ENCODE results near the gene KCNG2. TPM values are rescaled to one million over a fixed set of nuclear protein-coding genes. Genes with fewer than 3 reads are reported as not detected.
A peak's percentile ranks its signal among the peaks of the same experiment; 100 is the strongest.

The KCNG2 gene
- total RNA-seq, 1 donor from 2014 or later: not detected

- peaks cover 42% of the 10 kb centered on the region for H3K36me3 Mint-ChIP-seq (ENCODE audit: unreplicated experiment)
- H3K9me3 Mint-ChIP-seq (ENCODE audit: unreplicated experiment): peaks cover 3% of the 10 kb centered on the region
- no peak overlapping the region for H3K4me3 Mint-ChIP-seq (ENCODE audit: unreplicated experiment)
- H3K27me3 Mint-ChIP-seq (ENCODE audit: unreplicated experiment): no peaks in the 10 kb centered on the region
- no peak overlapping the region for H3K27ac Mint-ChIP-seq (ENCODE audit: unreplicated experiment)
- peaks cover 3% of the 10 kb centered on the region for H3K4me1 Mint-ChIP-seq (ENCODE audit: unreplicated experiment)
- TF ChIP-seq CTCF (IDR thresholded peaks at IDR 0.05): no peak
- peak; percentile 83 for DNase-seq (ENCODE audit: extremely low spot score, unreplicated experiment)
Observed at GRCh38 chr18:79912994-79913831, 115.5 kb downstream of the KCNG2 start.

GRCh38 chr18:79914614-79915160 is 116.9 kb downstream of the KCNG2 start:
- Mint-ChIP-seq H3K4me1 (ENCODE audit: unreplicated experiment) (peaks cover 3% of the 10 kb centered on the region), H3K9me3 (ENCODE audit: unreplicated experiment) (no peaks in the 10 kb centered on the region), H3K4me3 (ENCODE audit: unreplicated experiment) (no peak overlapping the region), H3K27ac (ENCODE audit: unreplicated experiment) (no peak overlapping the region), H3K36me3 (ENCODE audit: unreplicated experiment) (peaks cover 39% of the 10 kb centered on the region), H3K27me3 (ENCODE audit: unreplicated experiment) (no peaks in the 10 kb centered on the region)
- peak; percentile 68 for DNase-seq (ENCODE audit: extremely low spot score, unreplicated experiment)
- no peak for TF ChIP-seq CTCF (IDR thresholded peaks at IDR 0.05)

GRCh38 chr18:79915161-79916127 is 117.7 kb downstream of the KCNG2 start:
- no peak overlapping the region for H3K4me3 Mint-ChIP-seq (ENCODE audit: unreplicated experiment)
- peaks cover 3% of the 10 kb centered on the region for H3K4me1 Mint-ChIP-seq (ENCODE audit: unreplicated experiment)
- no peaks in the 10 kb centered on the region for H3K27me3 Mint-ChIP-seq (ENCODE audit: unreplicated experiment)
- no peak overlapping the region for H3K27ac Mint-ChIP-seq (ENCODE audit: unreplicated experiment)
- H3K9me3 Mint-ChIP-seq (ENCODE audit: unreplicated experiment): no peaks in the 10 kb centered on the region
- no peak for TF ChIP-seq CTCF (IDR thresholded peaks at IDR 0.05)
- peaks cover 38% of the 10 kb centered on the region for H3K36me3 Mint-ChIP-seq (ENCODE audit: unreplicated experiment)
- DNase-seq (ENCODE audit: extremely low spot score, unreplicated experiment): peak; percentile 82

- Mint-ChIP-seq H3K4me3 (ENCODE audit: unreplicated experiment) (no peak overlapping the region), H3K36me3 (ENCODE audit: unreplicated experiment) (peaks cover 33% of the 10 kb centered on the region), H3K4me1 (ENCODE audit: unreplicated experiment) (peaks cover 3% of the 10 kb centered on the region), H3K27me3 (ENCODE audit: unreplicated experiment) (no peaks in the 10 kb centered on the region), H3K27ac (ENCODE audit: unreplicated experiment) (no peak overlapping the region), H3K9me3 (ENCODE audit: unreplicated experiment) (no peaks in the 10 kb centered on the region)
- no peak for TF ChIP-seq CTCF (IDR thresholded peaks at IDR 0.05)
- no peak for DNase-seq (ENCODE audit: extremely low spot score, unreplicated experiment)
Observed at GRCh38 chr18:79916128-79916494, 118.4 kb downstream of the KCNG2 start.
